ENCODE measurements around the gene LOX.
"Not testable (repeated sequence)": the region's sequence is repeated elsewhere in the genome, so short reads cannot be mapped to it uniquely, and the experiment has no call there.

The LOX gene

GRCh38 chr5:122095158-122095557 lies 17.1 kb upstream of the LOX start:
- DNase-seq, result no peak

- DNase-seq, result not testable (repeated sequence)
Observed at GRCh38 chr5:122094251-122094650, 16.2 kb upstream of the LOX start.

- no peak for DNase-seq
Observed at GRCh38 chr5:122093415-122094180, 15.5 kb upstream of the LOX start.

GRCh38 chr5:122091936-122092600 lies 14.0 kb upstream of the LOX start:
- no peak for DNase-seq

- no peak for DNase-seq
Observed at GRCh38 chr5:122089096-122090013, 11.3 kb upstream of the LOX start.

- no peak for DNase-seq
Observed at GRCh38 chr5:122085041-122085440, 7.0 kb upstream of the LOX start.

- DNase-seq, result no peak
Observed at GRCh38 chr5:122083535-122083934, 5.5 kb upstream of the LOX start.

- DNase-seq, result no peak
Observed at GRCh38 chr5:122081541-122081940, 3.5 kb upstream of the LOX start.

GRCh38 chr5:122077366-122078115 lies 518 bp downstream of the LOX start:
- DNase-seq, result no peak

GRCh38 chr5:122076669-122077365 lies 1.2 kb downstream of the LOX start:
- DNase-seq, result peak; percentile 64

- DNase-seq, result no peak
Observed at GRCh38 chr5:122076050-122076461, 2.0 kb downstream of the LOX start.

GRCh38 chr5:122073864-122074263 lies 4.2 kb downstream of the LOX start:
- DNase-seq, result no peak

GRCh38 chr5:122073018-122073417 lies 5.0 kb downstream of the LOX start:
- DNase-seq, result no peak

- no peak for DNase-seq
Observed at GRCh38 chr5:122067390-122067789, 10.7 kb downstream of the LOX start.

- no peak for DNase-seq
Observed at GRCh38 chr5:122064992-122065391, 13.1 kb downstream of the LOX start.

GRCh38 chr5:122063836-122064235 lies 14.2 kb downstream of the LOX start:
- no peak for DNase-seq

GRCh38 chr5:122062205-122062604 lies 15.9 kb downstream of the LOX start:
- no peak for DNase-seq

GRCh38 chr5:122056913-122057312 lies 21.1 kb downstream of the LOX start:
- no peak for DNase-seq

GRCh38 chr5:122054266-122054665 lies 23.8 kb downstream of the LOX start:
- no peak for DNase-seq

- no peak for DNase-seq
Observed at GRCh38 chr5:122053181-122054109, 24.6 kb downstream of the LOX start.

- DNase-seq, result no peak
Observed at GRCh38 chr5:122051569-122051968, 26.5 kb downstream of the LOX start.

Data from GDM1 (cell line).